ENCODE measurements around the gene SELENOW.
"Not testable (repeated sequence)": the region's sequence is repeated elsewhere in the genome, so short reads cannot be mapped to it uniquely, and the experiment has no call there.

SELENOW gene

DNA sequence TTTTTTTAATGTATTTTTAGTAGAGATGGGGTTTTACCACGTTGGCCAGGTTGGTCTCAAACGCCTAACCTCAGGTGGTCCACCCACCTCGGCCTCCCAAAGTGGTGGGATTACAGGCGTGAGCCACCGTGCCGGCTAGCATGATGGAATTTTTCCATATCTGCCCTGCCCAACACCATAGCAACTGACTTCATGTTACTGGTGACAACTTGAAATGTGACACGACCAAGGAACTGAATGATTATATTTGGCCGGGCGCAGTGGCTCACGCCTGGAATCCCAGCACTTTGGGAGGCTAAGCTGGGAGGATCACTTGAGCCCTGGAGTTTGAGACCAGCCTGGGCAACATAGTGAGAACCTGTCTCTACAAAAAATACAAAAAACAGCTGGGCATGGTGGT lies 8.8 kb downstream of the SELENOW start:
- not testable (repeated sequence) for DNase-seq

DNA sequence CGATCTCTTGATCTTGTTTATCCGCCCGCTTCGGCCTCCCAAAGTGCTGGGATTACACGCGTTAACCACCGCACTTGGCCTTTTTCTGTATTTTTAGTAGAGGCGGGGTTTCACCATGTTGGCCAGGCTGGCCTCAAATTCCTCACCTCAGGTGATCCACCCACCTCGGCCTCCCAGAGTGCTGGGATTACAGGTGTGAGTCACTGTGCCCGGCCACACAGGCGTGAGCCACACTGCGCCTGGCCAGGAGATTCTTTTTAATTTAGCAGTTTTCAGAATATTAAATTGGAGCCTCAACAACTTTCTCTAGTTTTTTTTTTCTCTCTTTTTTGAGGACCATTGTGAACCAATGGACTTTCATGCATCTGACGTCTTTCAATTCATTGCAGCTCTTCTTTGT lies 11.3 kb downstream of the SELENOW start:
- DNase-seq: not testable (repeated sequence)

DNA sequence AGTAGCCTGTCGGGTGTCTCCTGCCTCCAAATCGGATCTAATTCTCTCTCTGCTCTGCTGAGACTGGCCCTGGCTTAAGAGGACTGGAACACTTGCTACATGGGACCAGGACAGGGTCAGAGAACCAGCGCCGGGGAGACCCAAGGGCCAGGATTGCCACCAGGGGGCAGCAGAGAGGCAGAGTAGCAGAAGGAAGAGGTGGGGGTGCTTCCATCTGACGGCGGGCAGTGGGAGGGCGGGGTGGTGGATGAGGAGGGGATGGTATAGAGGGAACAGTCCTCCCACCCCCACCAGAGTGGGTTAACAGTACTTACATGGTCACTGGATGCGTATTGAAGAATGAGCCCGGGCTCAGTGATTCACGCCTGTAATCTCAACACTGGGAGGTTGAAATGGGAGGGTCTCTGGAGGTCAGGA lies 11.9 kb downstream of the SELENOW start:
- no peak for DNase-seq

DNA sequence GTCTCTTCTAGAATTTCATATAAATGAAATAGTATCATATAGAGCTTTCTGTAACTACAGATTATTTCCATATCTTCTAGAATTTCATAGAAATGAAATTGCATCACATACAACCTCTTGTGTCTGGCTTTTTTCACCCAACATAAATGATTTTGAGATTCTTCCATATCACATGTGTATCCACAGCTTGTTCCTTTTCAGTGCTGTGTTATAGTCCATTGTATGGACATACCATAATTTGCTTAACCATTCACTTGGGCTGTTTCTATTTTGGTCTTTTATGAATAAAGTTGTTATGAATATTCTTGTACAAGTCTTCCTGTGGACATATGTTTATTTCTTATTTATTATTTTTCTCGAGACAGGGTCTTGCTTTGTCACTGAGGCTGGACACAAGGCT lies 14.1 kb downstream of the SELENOW start:
- DNase-seq: no peak

DNA sequence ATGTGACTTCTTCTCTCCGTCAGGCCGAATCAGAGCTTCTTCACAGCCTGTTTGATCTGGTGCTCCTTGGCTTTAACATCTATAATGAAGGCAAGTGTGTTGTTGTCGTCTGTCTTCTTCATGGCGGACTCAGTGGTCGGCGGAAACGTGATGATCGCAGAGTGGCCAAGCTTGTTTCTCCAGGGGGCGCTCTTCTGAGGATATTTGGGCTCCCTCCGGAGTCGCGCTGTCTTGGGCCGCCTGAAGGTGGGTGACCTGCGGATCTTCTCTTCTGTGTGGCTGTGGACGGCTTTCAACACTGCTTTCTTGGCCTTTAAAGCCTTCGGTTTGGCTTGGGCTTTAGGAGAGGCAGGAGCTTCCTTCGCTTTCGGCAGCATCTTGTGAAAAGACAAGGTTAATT lies 16.0 kb downstream of the SELENOW start:
- DNase-seq: no peak

DNA sequence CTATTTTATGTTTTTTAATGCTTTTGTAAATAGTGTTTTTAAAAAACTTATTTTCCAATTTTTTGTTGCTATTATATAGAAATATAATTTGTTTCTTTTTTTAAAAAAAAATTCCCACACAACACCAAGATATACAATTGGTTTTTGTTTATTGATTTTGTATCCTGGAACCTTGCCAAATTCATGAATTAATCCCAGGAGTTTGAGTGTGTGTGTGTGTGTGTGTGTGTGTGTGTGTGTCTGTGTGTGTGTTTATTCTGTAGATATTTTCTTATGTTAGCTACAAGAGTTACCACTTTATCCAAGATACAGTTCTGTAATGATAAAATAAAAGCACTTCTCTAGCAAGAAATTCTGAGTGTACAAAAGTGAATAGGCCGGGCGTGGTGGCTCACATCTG lies 18.3 kb downstream of the SELENOW start:
- no peak for DNase-seq

DNA sequence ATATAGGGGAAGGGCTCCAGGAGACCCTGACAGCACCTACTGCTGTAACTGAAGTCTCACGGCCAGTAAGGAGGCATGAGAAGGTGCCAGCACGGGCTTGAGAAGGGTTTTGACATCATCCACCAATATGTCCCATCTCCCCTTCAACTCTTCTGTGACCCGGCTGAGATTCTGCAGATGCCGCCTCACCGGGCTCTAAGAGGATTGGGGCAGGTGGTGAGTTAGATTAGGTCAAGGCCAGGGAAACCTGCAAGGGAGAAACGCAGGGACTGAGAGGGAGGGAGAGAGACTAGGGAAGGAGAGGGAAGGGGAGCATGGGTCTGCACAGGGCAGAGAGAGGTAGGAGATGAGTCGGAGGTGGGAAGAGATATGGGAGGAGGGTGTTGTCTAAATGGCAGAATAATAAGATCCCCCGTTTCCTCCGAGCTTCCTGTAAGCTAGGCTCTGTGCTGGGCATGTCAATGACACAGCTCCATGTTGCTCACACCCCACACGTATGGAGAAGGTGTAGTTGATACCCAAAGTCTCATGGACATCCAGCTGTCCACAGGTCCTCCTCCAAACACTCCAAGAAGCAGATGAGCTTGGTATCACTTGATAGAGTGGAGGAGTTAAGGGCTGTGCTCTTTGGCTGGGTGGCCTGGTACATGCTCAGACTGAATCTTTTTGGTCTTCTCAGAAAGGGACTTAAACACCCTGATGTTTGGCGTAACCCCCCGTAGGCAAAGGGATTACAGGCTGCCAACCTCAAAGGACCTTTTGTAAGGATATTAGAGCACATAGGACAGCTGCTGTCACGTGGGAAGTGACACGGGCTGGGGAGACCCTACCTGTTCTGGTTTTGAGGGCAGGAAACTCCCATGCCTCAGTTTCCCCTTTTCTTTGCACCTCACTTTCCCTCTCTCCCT lies 19.7 kb downstream of the SELENOW start:
- DNase-seq: no peak

DNA sequence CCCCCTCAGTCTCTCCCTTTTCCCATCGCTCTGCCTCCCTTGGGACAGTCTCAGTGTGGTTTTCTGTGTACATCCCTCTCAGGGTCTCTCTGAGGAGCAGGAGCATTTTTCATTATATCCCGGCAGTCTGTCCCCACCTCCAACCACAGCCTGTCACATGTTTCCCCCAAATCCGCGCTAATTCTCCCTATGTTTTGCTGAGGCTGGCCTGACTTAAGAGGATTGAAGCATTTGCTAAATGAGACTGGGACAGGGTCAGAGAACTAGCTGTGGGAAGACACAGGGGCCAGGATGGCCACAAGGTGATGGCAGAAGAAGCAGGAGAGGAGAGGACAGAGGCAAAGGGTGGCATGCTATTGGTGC lies 20.4 kb downstream of the SELENOW start:
- DNase-seq: no peak

DNA sequence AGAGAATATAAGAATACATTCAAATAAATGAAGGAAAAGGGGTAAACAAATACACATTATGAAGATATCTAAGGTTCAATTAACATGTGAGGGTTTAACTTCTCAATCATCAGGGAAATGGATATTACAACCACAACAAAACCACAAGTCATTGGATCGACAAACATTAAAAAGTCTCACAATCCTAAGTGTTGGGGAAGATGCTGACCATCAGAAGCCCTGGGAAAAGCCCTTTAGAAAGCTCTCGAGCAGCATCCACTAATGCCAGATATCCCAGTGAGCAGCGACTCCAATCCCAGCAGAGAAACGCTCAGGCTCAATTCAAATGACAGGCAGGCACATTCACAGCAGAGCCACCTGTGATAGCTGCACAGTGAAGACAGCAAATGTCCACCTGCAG lies 22.8 kb downstream of the SELENOW start:
- DNase-seq: no peak

DNA sequence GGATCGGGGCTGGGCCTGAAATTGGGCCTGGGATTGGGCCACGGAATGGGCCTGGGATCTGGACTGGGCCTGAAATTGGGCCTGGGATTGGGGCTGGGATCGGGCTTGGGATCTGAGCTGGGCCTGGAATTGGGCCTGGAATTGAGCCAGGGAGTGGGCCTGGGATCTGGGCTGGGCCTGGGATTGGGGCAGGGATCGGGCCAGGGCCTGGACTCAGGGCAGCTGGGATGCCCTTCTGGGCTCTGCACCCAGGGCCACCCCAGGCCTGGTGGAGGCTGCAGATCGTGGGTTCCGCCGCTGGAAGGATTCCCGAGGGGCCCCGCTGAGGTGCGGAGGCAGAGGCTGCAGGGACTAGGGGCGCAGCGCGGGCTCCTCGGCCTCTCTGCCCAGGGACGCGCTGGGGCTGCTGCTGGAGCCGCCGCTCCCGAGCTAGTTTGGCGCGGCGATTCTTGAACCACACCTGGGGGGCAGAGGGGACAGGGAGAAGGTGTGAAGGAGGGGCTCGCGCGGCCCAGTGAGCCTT lies 24.1 kb downstream of the SELENOW start:
- no peak for DNase-seq

DNA sequence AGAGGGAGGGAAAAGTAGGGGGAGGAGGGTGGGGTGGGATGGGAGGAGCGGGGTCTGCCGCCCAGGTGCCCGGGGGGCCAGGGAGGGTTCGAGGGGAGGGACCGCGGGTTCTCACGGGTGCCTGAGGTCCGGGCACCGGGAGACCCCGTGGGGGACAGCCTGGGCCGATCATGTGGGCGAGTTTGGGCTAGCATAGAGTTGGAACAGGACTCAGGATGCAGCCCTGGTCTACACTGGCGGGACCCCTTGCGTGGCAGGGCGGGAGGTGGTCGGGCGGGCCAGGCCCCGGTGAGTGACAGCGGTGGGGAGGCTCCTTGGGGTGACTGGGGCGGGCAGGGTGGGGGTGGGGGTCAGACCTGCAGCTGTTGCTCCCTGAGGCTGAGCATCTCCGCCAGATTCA lies 24.6 kb downstream of the SELENOW start:
- DNase-seq: not testable (repeated sequence)

DNA sequence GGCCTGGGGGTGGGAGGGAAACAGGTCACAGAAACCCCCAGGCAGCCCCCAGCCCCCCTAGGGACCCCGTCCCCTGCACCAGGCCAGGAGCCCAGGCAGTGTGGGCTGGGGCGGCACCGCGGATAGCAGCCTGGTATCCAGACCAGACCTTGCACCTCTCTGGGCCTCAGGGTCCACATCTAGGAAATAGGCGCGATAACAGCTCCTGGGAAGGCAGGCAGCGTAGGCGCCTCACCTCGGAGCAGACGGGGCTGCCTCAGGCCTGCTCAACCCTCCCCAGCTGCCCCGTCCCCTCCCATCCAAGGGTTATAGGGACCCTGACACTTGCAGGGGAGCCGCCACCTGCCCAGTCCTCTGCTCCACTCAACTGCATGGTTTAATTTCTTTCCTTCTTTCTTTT lies 25.2 kb downstream of the SELENOW start:
- not testable (repeated sequence) for DNase-seq

DNA sequence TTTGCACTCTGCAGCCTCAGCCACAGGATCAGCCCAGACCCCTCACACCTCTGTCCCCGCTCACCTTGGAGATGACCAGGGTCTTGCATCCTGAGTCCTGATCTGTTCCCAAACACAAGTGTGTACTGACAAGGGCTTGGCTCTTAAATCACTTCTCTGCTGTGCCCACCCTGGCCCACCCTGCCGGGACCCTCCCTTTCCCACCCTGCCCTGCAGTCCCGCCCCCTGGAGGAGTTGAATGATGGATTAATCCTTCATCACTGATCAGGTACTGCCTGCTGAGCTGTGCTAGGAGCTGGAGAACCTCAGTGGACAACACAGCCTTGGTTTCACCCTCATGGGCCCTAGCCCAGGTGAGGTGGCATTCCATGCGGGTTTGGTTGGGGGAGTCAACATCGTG lies 25.9 kb downstream of the SELENOW start, which contains the start of gene TPRX1:
TSS of gene TPRX1 (minus strand) at position 101 of the 400 bp plus-strand sequence. CDS start at position 89, 12 bp downstream.
- not testable (repeated sequence) for DNase-seq

DNA sequence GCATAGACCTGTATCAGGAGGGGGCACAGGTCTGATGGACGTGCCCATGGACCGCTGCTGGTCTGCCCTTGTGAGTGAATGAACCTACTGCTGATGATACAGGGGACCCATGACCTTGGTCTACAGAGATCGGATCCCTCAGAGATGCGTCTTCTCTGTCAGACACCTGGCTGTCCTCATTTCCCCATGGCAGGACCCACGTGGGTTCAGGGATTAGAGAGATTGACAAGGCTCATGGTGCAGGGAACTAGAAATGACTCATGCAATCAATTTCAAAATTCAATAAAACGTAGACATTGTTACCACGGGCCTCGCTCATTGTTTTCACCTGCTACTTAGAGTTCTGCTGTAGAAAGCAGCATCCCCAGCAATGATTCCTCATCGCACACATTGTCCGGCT lies 26.8 kb downstream of the SELENOW start:
- DNase-seq: no peak

DNA sequence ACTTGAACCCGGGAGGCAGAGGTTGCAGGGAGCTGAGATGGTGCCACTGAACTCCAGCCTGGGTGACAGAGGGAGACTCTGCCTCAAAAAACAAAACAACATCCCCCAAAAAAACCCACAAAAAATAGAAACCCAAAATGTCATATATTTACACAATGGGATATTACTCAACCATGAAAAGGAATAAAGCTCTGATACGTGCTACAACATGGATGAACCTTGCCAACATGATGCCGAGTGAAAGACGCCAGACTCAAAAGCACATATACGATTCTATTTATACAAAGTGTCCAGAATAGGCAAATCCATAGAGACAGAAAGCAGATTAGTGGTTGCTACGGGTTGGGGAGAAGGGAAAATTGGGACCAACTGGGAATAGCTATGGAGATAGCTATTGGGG lies 27.9 kb downstream of the SELENOW start:
- no peak for DNase-seq

DNA sequence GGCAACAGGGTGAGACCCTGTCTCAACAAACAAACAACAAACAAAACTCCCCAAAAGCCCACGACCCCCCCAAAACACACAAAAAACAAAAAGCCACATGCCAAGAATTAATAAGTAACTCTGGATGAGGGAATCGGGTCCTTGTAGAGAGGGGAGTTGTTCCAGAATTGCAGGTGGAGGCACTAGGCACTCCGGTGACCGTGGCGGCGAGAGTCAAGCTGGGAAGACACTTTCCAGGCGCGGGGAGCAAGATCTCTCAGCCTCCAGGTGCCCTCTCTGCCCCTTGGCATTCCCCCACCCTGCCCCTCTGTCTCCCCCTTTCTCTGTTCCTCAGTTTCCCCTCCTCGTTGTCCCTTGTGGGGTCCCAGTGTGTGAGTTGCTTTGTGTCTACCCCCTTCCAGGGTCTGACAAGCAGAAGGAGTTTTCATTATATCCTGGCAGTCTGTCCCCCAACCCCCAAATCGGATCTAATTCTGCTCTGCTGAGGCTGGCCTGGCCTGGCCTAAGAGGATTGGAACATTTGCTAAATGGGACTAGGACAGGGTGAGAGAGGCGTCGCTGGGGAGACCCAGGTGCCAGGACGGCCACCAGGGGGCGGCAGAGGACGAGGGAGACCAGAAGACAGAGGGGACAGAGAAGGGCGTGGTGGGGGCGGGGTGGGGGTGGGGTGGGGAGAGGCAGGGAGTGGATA lies 34.9 kb downstream of the SELENOW start:
- peak; percentile 12 for DNase-seq

DNA sequence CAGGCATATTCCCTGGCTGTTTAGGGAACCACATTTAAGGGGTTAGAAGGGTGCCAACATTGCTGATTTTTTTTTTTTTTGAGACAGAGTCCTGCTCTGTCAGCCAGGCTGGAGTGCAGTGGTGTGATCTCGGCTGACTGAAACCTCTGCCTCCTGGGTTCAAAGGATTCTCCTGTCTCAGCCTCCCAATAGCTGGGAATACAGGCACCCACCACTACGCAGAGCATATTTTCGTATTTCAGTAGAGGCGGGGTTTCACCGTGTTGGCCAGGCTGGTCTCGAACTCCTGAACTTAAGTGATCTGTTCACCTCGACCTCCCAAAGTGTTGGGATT lies 35.5 kb downstream of the SELENOW start:
- no peak for DNase-seq

DNA sequence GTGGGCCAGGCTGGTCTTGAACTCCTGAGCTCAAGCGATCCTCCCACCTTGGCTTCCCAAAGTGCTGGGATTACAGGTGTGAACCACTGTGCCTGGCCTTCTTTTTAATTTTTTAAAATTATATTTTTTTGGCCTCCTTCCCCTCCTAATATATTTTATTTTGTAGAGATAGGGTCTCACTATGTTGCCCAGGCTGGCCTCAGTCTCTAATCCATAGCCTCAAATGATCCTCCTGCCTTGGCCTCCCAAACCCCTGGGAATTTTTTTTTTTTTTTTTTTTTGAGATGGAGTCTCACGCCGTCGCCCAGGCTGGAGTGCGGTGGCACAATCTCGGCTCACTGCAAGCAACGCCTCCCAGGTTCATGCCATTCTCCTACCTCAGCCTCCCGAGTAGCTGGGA lies 37.8 kb downstream of the SELENOW start:
- DNase-seq: not testable (repeated sequence)

DNA sequence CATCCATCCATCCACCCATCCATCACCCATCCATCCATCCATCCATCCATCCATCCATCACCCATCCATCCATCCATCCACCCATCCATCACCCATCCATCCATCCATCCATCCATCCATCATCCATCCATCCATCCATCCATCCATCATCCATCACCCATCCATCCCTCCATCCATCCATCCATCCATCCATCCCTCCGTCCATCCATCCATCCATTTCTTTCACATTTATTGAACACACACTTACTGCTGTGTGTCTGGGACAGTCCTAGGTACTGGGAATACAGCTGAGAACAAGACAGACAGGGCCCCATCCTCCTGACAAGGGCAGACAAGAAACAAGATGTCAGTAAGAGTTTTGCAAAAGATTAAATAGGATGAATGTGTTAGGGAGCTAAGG lies 39.7 kb downstream of the SELENOW start:
- not testable (repeated sequence) for DNase-seq

DNA sequence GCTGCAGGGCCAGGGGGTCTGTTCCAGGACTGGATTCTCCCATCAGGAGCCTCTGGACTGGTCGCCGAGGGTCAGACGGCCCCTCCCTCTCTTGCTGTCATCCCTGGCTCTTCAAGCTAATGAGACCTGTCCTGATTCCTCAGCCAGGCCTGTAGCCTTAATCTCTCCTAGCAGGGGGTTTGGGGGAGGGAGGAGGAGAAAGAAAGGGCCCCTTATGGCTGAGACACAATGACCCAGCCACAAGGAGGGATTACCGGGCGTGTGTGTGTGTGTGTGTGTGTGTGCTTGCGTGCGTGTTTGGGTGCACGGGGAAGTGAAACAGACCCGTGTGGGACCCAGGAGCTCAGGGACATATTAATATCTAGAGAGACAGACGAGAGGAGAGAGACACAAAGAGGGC lies 41.4 kb downstream of the SELENOW start:
- no peak for DNase-seq

DNA sequence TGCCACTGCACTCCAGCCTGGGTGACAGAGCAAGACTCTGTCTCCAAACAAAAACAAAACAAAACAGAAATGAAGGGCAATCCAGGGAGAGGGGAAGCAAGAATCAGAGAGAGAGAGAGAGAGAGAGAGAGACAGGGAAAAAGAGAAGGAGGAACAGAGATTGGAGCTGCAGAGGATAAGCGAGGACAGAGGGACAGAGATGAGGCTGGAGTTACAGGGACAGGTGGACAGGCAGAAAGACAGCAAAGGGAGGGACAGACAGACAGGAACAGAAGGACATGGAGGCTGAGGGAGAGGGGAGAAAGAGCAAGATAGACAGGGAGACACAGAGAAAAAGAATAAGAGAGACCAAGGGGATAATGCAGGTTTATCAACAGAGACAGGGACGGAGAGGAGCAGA lies 41.9 kb downstream of the SELENOW start:
- DNase-seq: no peak

DNA sequence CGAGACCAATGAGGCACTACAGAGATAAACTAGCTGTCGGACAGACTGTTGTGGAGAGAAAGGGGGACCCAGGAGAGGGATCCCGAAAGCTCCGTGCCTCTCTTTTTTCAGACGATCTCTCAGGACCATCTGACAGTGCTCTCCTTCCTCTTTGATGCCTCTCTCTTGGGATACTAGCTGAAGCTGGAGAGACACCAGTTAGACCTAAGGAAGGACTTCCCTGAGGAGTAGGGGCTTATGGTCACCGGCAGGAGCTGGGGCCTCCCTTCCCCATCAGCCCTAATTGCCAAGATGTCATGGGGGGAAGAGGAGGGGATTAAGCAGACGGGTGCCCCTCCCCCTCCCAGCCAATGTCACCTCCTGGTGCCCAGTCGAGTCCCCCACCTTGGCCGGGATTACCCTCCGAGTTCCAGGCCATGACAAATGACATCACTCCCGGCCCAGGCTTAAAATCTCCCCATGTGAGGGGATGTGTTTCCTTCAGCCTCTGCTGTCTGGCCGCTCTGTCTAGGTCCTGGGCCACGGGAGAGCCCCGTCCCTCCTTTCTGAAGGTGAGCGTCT lies 43.0 kb downstream of the SELENOW start, which contains the start of gene CRX:
TSS of gene CRX (plus strand) at position 478 of the 561 bp plus-strand sequence. CDS start 12,507 bp downstream, outside the sequence.
- no peak for DNase-seq

DNA sequence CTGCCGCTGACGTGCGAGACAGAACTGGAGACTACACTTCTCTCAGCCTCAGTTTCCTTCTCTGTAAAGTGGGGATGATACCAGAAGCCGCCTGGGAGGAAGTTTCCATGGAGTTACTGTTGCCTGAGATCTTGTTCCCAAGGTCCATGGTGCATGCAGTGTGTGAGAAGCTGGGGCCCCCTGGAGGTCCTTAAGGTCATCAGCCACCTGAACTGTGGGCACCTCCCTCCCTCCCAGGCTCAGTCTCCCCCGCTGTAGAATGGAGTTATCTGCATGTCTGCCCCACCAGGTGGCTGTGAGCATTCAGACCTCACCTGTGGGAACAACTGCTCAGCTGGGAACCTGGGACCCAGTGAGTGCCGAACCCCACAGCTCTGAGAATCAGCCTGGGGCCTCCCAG lies 45.9 kb downstream of the SELENOW start:
- no peak for DNase-seq

DNA sequence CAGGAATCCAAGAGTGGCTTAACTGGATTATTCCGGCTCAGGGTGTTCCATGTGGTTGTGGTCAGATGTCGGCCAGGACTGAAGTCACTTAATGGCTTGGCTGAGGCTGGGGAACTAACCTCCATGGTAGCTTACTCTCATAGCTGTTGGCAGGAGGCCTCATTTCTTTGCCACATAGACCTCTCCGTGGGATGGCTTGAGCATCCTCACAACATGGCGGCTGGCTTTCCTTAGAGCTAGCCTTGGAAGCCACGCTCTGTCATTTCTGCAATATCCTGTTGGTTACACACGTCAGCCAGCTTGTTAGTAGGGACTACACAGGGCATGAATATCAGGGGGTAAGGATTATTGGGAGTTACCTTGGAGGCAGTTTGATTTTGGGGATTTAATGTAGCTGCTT lies 48.3 kb downstream of the SELENOW start:
- no peak for DNase-seq

Data from KG1 (cell line).